Choroid plexus epithelial cell (primary cell): ENCODE data around the gene TRAPPC8.

ENCODE experiments used
- DNase-seq: peaks from one replicate; pipeline ENCODE4 v3.0.0-alpha.2; 2010; ENCODE audit warnings: low read depth
- H3K4me3 ChIP-seq: 2 replicates; pipeline ENCODE4 v1.5.1; 2011; ENCODE audit warnings: low read depth, mild to moderate bottlenecking, control low read depth, low read length, moderate library complexity
- CTCF ChIP-seq: conservative IDR thresholded peaks from 2 replicates; pipeline ENCODE4 v1.5.1; 2011; ENCODE audit warnings: low read depth, mild to moderate bottlenecking, control low read depth, inconsistent platforms, low read length, moderate library complexity

The TRAPPC8 gene

GRCh38 chr18:31942999-31943877, at the start of gene TRAPPC8:
Gene TRAPPC8, minus strand, starts transcription at chr18:31943128. Its CDS starts 364 bp downstream, at chr18:31942764.
- peak; percentile 10 for TF ChIP-seq CTCF
- DNase-seq: peak; percentile 99
- H3K4me3 ChIP-seq: peak within 1 kb of the TSS; percentile 76

- TF ChIP-seq CTCF: no peak
- no peak for DNase-seq
- H3K4me3 ChIP-seq: no peak overlapping the region
Measured at GRCh38 chr18:31990823-31991222, 47.9 kb upstream of the TRAPPC8 start.

GRCh38 chr18:31983976-31984375, 41.0 kb upstream of the TRAPPC8 start:
- H3K4me3 ChIP-seq: no peak overlapping the region
- TF ChIP-seq CTCF: no peak
- no peak for DNase-seq

- DNase-seq: no peak
- H3K4me3 ChIP-seq: no peak overlapping the region
- no peak for TF ChIP-seq CTCF
Measured at GRCh38 chr18:31983020-31983419, 40.1 kb upstream of the TRAPPC8 start.

- no peak for DNase-seq
- no peak for TF ChIP-seq CTCF
- no peak overlapping the region for H3K4me3 ChIP-seq
Measured at GRCh38 chr18:31980863-31981262, 37.9 kb upstream of the TRAPPC8 start.

GRCh38 chr18:31979714-31980113, 36.8 kb upstream of the TRAPPC8 start:
- DNase-seq: no peak
- H3K4me3 ChIP-seq: no peak overlapping the region
- TF ChIP-seq CTCF: no peak

GRCh38 chr18:31978616-31979015, 35.7 kb upstream of the TRAPPC8 start:
- no peak for DNase-seq
- no peak for TF ChIP-seq CTCF
- no peak overlapping the region for H3K4me3 ChIP-seq
